Testis (tissue), 2 donors: ENCODE results near the gene ZNF740.

Experiments
- POLR2A ChIP-seq: fragments of 450-650 bp; IDR thresholded peaks from one replicate; pipeline ENCODE4 v1.6.1; 2017; ENCODE audit warnings: antibody characterized with exemption, mild to moderate bottlenecking, moderate library complexity
- TF ChIP-seq, protein P1 (sequence below), 3 experiments: fragments of 450-650 bp in 2 of 3; fragments of 200-600 bp in 1 of 3; sonication (generic) in 1 of 3; IDR thresholded peaks; one replicate each; pipeline ENCODE4 v1.5.1; 2016 to 2019; ENCODE audit warnings: antibody characterized with exemption in 3 of 3, mild to moderate bottlenecking in 2 of 3, moderate library complexity in 1 of 3

DNA sequence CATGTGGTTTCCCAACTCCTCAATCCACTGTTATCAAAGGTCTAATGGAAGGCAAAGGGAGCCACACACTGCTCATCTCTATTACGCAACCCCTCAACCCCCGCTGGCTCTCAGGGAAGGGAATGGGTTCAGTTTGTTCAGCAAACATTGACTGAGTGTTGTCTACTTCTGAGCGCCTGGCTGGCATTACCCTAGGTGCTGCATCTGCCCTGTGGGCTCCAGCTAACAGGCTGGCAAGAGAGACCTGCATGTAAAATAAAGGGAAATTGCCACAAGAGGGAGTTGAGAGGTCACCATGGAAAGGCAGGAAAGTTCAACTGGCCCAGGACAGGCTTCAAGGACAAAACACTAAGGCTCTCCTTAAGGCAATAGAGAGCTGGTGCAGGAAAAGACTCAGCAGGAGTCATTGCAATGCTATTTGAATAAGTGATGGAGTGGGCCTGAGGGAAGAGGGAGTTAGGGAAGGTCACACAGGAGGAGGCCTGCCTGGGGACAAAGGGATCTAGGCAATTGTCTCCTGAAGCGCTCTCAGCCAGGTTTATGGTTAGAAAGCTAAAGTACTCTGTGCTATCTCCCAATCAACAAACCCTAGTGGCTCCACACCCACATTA, 5.5 kb upstream of the ZNF740 start:
- no peak for TF ChIP-seq POLR2A
- TF ChIP-seq, protein P1, sequence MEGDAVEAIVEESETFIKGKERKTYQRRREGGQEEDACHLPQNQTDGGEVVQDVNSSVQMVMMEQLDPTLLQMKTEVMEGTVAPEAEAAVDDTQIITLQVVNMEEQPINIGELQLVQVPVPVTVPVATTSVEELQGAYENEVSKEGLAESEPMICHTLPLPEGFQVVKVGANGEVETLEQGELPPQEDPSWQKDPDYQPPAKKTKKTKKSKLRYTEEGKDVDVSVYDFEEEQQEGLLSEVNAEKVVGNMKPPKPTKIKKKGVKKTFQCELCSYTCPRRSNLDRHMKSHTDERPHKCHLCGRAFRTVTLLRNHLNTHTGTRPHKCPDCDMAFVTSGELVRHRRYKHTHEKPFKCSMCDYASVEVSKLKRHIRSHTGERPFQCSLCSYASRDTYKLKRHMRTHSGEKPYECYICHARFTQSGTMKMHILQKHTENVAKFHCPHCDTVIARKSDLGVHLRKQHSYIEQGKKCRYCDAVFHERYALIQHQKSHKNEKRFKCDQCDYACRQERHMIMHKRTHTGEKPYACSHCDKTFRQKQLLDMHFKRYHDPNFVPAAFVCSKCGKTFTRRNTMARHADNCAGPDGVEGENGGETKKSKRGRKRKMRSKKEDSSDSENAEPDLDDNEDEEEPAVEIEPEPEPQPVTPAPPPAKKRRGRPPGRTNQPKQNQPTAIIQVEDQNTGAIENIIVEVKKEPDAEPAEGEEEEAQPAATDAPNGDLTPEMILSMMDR (IDR thresholded peaks at IDR 0.05), result peak in 2 of 3 experiments; percentile 13 to 22
